22Rv1 (cell line): Measurements from ENCODE around the gene FBXO31.

ENCODE experiments used
- H3K27ac ChIP-seq: fragments of 450-650 bp; 2 replicates; pipeline ENCODE4 v1.5.1; 2017
- CTCF ChIP-seq: fragments of 450-650 bp; IDR thresholded peaks from 2 replicates; pipeline ENCODE4 v1.5.1; 2017; ENCODE audit warnings: mild to moderate bottlenecking
- ZFX ChIP-seq: fragments of 450-650 bp; IDR thresholded peaks from 2 replicates; pipeline ENCODE4 v1.6.1; 2017; ENCODE audit warnings: antibody characterized with exemption, borderline replicate concordance

FBXO31 gene

GRCh38 chr16:87278191-87279093 is 105.1 kb downstream of the FBXO31 start:
- H3K27ac ChIP-seq = no peak overlapping the region
- TF ChIP-seq ZFX (no peak), CTCF (peak; percentile 91)
